Loucy (cell line): Measurements from ENCODE around the gene FAM222A.

Experiments used
- H2AFZ ChIP-seq: fragments of 200-600 bp; sonication (generic); 2 replicates; pipeline ENCODE4 v1.6.0; 2016; ENCODE audit warnings: antibody characterized with exemption, mild to moderate bottlenecking, low read length, moderate library complexity
- H3F3A ChIP-seq: fragments of 200-600 bp; 2 replicates; pipeline ENCODE4 v1.6.0; 2016; ENCODE audit warnings: antibody characterized with exemption, low read depth, mild to moderate bottlenecking
- H3K27me3 ChIP-seq: fragments of 200-600 bp; sonication (generic); 2 replicates; pipeline ENCODE4 v1.6.1; 2014; ENCODE audit warnings: low read length, mild to moderate bottlenecking; ENCODE audit not compliant: insufficient read depth, poor library complexity, severe bottlenecking
- H3K36me3 ChIP-seq: fragments of 200-600 bp; sonication (generic); 2 replicates; pipeline ENCODE4 v1.6.1; 2016; ENCODE audit warnings: low read length; ENCODE audit not compliant: insufficient read depth
- H3K4me1 ChIP-seq: fragments of 200-600 bp; sonication (generic); 2 replicates; pipeline ENCODE4 v1.5.1; 2014; ENCODE audit warnings: low read length, mild to moderate bottlenecking; ENCODE audit not compliant: insufficient read depth, poor library complexity, severe bottlenecking
- H3K4me2 ChIP-seq: fragments of 200-600 bp; sonication (generic); 2 replicates; pipeline ENCODE4 v1.6.0; 2014; ENCODE audit warnings: antibody characterized with exemption, low read length, low read depth, mild to moderate bottlenecking; ENCODE audit not compliant: poor library complexity, severe bottlenecking
- H3K4me3 ChIP-seq: fragments of 200-600 bp; sonication (generic); 2 replicates; pipeline ENCODE4 v1.5.1; 2014; ENCODE audit warnings: low read length, mild to moderate bottlenecking, mixed read lengths; ENCODE audit not compliant: poor library complexity, severe bottlenecking
- H3K79me2 ChIP-seq: fragments of 200-600 bp; sonication (generic); 2 replicates; pipeline ENCODE4 v1.6.1; 2014; ENCODE audit warnings: low read length; ENCODE audit not compliant: insufficient read depth
- H3K9ac ChIP-seq: fragments of 200-600 bp; sonication (generic); 2 replicates; pipeline ENCODE4 v1.6.0; 2014; ENCODE audit warnings: mild to moderate bottlenecking, low read depth, low read length, moderate library complexity; ENCODE audit not compliant: poor library complexity, severe bottlenecking
- H3K9me2 ChIP-seq: fragments of 200-600 bp; sonication (generic); replicated peaks from 2 replicates; pipeline ENCODE4 v1.6.1; 2016; ENCODE audit warnings: low read depth, low read length, mixed read lengths
- H3K9me3 ChIP-seq: fragments of 200-600 bp; sonication (generic); 2 replicates; pipeline ENCODE4 v1.6.1; 2014; ENCODE audit warnings: mild to moderate bottlenecking, antibody characterized with exemption, low read length, low read depth; ENCODE audit not compliant: insufficient read depth
- H4K20me1 ChIP-seq: fragments of 200-600 bp; sonication (generic); 2 replicates; pipeline ENCODE4 v1.6.0; 2014; ENCODE audit warnings: antibody characterized with exemption, low read length, mild to moderate bottlenecking; ENCODE audit not compliant: insufficient read depth, poor library complexity, severe bottlenecking
- EZH2phosphoT487 ChIP-seq: fragments of 200-600 bp; IDR thresholded peaks from 2 replicates; pipeline ENCODE4 v1.6.1; 2018; ENCODE audit warnings: antibody characterized with exemption, mild to moderate bottlenecking, moderate library complexity, borderline replicate concordance
- TF ChIP-seq, protein P1 (sequence below): fragments of 200-600 bp; sonication (generic); conservative IDR thresholded peaks from 2 replicates; pipeline ENCODE4 v1.5.1; 2014; ENCODE audit warnings: mild to moderate bottlenecking, antibody characterized with exemption, low read length

FAM222A gene

DNA sequence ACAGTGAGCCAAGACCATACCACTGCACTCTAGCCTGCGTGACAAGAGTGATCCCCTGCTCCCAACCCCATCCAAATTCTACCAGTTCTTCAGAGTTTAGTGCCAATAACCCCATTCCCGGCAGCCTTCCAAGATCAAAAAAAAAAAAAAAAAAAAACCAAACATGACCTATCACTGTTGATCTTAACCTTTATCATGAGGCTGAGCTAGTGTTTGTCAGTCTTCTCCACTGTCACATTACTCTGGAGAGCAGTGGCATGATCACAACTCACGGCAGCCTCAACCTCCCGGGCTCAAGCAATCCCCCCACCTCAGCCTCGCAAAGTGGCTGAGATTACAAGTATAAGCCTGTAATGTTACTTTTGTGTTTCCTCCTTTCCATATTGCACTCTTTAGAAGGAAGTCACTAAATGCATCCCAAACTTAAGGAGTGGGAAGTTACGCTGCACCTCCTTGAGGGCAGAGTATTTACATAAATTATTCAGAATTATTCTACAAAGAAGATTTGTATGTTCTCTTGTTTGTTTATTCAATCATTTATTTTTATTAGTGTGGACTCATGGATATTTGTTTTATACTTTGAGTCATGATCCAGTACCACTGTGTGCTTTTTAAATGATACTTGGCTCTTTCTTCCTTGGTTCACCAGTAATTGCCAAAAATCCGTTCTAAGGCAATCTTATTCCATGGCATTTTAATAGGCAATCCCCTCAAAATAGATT is 31.5 kb upstream of the FAM222A start:
- TF ChIP-seq EZH2phosphoT487 = no peak
- TF ChIP-seq, protein P1, sequence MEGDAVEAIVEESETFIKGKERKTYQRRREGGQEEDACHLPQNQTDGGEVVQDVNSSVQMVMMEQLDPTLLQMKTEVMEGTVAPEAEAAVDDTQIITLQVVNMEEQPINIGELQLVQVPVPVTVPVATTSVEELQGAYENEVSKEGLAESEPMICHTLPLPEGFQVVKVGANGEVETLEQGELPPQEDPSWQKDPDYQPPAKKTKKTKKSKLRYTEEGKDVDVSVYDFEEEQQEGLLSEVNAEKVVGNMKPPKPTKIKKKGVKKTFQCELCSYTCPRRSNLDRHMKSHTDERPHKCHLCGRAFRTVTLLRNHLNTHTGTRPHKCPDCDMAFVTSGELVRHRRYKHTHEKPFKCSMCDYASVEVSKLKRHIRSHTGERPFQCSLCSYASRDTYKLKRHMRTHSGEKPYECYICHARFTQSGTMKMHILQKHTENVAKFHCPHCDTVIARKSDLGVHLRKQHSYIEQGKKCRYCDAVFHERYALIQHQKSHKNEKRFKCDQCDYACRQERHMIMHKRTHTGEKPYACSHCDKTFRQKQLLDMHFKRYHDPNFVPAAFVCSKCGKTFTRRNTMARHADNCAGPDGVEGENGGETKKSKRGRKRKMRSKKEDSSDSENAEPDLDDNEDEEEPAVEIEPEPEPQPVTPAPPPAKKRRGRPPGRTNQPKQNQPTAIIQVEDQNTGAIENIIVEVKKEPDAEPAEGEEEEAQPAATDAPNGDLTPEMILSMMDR = no peak
- Histone ChIP-seq H4K20me1 (no peaks in the 10 kb centered on the region), H3K4me2 (no peak overlapping the region)

DNA sequence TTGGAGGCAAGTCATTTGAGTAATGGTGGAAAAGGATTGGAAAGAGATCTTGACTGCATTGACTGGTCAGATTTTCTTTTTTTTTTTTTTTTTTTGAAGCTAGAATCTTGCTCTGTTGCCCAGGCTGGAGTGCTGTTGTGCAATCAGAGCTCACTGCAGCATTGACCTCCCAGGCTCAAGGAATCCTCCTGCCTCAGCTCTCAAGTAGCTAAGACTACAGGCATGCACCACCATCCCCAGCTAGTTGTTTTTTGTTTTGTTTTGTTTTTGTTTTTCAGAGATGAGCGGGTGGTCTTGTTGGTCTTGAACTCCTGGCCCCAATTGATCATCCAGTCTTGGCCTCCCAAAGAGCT is 30.9 kb upstream of the FAM222A start:
- Histone ChIP-seq H3K36me3 (no peaks in the 10 kb centered on the region), H3K79me2 (no peaks in the 10 kb centered on the region), H4K20me1 (no peaks in the 10 kb centered on the region), H3K4me3 (no peak overlapping the region), H3K4me1 (no peaks in the 10 kb centered on the region), H3F3A (no peaks in the 10 kb centered on the region), H3K4me2 (no peak overlapping the region), H3K9me2 (no peaks in the 10 kb centered on the region), H3K27me3 (no peaks in the 10 kb centered on the region), H3K9ac (no peak overlapping the region), H2AFZ (no peak overlapping the region), H3K9me3 (no peaks in the 10 kb centered on the region)
- TF ChIP-seq, protein P1 = no peak
- no peak for TF ChIP-seq EZH2phosphoT487

More for the DNA sequence above, 31.5 kb upstream of the FAM222A start:
- Histone ChIP-seq H3K4me3 (no peak overlapping the region), H3K4me1 (no peaks in the 10 kb centered on the region), H3K27me3 (no peaks in the 10 kb centered on the region), H3K9ac (no peak overlapping the region), H2AFZ (no peak overlapping the region), H3K9me3 (no peaks in the 10 kb centered on the region), H3K36me3 (no peaks in the 10 kb centered on the region), H3K79me2 (no peaks in the 10 kb centered on the region), H3K9me2 (no peaks in the 10 kb centered on the region), H3F3A (no peaks in the 10 kb centered on the region)

DNA sequence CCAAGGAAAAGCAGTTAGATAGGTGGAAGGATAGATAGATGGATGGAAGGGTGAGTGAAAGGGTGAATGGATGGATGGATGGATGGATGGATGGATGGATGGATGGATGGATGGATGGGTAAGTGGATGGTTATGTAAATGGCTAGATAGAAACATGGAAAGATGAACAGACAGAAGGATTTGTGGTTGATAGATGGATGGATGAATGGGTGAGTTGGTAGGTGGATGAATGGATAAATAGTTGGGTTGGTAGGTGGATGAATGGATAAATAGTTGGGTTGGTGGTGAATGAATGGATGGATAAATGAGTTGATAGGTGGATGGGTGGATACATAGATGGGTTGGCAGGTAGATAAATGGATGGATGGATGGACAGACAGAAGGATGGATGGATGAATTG is 30.3 kb upstream of the FAM222A start:
- no peak for TF ChIP-seq EZH2phosphoT487
- TF ChIP-seq, protein P1 = no peak
- no peaks in the 10 kb centered on the region for H3K4me1 ChIP-seq

More for the DNA sequence above, 30.3 kb upstream of the FAM222A start:
- Histone ChIP-seq H3K36me3 (no peaks in the 10 kb centered on the region), H4K20me1 (no peaks in the 10 kb centered on the region), H3K9ac (no peak overlapping the region), H2AFZ (no peak overlapping the region), H3K4me2 (no peak overlapping the region), H3K4me3 (no peak overlapping the region), H3K27me3 (no peaks in the 10 kb centered on the region), H3K9me2 (no peaks in the 10 kb centered on the region), H3F3A (no peaks in the 10 kb centered on the region), H3K79me2 (no peaks in the 10 kb centered on the region), H3K9me3 (no peaks in the 10 kb centered on the region)
